CD4-positive, alpha-beta T cell treated with Interleukin-6 at 100 ng/mL for 8 hours (primary cell): ENCODE results near the gene EXOC6.
A peak's percentile ranks its signal among the peaks of the same experiment; 100 is the strongest.

Experiments
- DNase-seq: peaks from one replicate; pipeline ENCODE4 v3.0.0-alpha.2; 2020; ENCODE audit warnings: mixed read lengths, low spot score

Gene EXOC6

DNA sequence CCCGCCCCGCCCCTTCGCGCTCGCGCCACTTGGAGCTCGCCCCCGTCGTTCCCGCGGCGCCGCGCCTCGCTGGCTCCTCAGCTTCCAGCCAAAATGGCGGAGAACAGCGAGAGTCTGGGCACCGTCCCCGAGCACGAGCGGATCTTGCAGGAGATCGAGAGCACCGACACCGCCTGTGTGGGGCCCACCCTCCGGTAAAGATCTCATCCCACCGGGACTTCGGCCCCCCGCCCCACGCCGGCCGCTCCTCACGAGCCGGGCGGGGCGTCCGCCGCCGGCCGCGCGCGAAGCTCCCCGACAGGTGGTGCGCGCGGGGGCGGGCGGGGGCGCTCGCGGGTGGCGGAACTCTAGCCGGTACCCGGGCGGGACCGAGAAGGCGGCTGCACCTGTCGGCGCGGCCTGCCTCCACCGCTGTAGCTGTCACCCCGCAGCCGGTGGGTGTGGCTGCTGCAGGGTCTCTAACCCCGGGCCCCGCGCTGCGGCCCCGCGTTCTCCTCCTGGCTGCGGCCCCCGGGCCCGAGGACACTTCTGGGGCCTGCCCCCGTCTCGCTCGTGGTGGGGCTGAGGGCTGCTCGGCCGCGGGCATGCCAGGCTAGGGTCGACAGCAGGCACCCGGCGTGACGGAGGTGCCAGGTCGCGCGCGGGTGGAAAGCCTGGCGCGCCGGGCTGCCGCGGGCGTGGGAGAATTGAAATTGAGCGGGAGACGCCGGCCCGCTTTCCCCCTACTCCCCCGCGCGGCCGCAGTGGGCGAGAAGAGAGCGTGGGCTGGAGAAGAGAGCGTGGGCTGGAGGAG is at the start of gene EXOC6:
EXOC6 (plus strand) TSS at position 80 of the 793 bp plus-strand sequence; CDS start at position 94, 14 bp downstream.
- DNase-seq = peak; percentile 81

- no peak for DNase-seq
These were observed 48.8 kb upstream of the EXOC6 start for GRCh38 chr10:92799568-92799967.

GRCh38 chr10:92800134-92800733 is 48.1 kb upstream of the EXOC6 start:
- no peak for DNase-seq

DNA sequence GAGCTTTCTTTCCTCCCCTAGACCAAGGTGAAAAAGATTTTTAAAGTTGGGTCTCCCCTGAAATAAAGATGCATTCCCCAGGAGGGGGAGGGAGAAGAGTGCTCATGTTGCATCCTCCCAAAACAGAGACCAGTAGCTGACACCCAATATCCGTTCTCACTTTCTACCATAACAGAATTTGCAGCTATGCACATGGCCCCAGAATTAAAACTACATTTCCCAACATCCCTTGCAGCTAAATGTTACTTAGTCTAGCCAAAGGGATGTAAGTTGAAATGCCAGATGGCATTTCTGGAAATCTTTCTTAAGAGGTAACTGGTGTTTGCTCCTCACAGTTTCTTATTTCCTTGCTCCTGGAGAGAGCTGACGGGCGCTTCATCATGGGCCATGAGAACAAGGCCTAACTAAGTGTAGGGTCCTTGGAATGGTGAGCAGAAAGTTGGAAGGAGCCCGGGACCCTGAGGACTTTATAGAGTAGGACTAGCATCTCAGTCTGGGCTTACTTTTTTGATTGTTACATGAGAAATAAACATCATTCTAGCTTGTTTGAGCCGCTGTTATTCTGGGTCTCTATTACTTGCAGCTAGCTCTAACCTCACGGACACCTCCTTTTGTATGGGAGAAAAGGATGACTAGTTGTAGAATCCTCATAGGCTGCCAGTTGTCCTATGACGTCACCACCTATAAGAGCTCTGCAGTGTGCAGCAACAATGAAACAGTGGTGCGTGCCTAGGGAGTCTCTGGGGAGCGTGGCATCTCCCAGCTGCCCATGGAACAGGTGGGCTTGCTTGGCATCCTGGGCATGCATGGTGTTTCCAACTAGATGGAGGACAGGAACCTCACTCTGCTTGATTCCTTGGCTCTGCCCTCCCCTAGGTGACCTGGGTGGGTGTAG is 46.1 kb upstream of the EXOC6 start:
- DNase-seq = no peak

DNA sequence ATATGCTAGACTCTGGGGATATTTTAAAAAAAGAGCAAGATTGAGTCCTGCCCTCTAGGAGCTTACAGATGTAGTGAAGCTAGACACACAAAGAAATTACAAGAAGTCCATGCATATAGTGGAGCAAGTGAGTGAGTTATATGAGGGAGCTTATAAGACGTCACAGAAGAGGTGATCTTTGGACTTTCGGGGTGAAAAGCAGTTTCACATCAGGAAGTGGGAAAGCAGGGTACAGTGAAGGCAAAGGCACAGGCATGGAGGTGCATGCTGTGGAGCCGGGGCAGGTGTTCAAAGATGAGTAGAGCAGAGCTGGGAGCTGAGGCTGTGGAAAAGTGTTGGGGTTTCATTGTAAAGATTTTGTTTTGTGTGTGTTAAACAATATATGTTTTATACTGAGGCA is 38.5 kb upstream of the EXOC6 start:
- DNase-seq = no peak

DNA sequence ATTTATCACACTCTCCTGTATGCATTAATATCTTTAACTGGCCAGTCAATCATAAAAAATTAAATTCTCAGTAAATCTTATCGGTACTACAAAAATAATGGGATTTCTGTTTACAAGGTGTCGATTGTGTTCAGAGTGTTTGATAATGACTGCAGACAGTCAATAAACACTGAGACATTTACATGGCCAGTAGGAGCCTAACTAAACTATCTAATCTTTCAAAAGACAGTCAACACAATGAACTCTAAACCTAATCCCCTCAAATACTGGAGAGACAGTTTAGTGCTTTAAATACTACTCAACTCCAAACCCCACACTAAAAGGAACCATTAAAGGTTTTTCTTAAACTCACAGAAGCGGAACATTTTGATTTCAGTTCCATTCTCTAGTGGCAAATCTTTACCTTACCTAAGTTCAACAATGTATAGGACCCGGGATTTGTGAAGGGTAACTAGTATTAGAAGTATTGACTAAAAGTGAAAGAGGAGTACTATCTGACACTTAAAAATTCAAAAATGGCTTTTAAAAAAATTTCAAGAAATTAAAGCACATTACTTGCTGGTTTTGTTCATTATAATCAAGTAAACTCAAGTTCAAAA is 37.3 kb upstream of the EXOC6 start:
- no peak for DNase-seq

GRCh38 chr10:92811986-92812385 is 36.3 kb upstream of the EXOC6 start:
- no peak for DNase-seq

DNA sequence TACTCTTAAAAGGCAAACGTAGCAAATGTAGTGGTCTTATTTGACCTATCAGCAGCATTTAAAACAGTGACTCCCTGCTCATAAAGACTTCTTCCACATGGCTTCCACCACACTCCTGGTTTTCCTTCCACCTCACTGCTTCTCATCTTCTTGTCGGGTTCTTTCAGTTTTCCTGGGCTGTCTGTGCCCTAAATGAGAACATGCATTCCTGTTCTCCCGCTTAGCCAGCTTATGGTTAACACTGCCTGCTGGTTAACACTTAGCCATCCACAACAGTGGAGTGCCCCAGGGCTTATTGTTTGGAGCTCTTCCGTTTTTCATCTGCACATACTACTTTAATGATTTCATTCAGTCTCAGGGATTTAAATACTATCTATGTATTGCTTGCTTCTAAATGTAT is 34.3 kb upstream of the EXOC6 start:
- no peak for DNase-seq

- no peak for DNase-seq
These were observed 33.5 kb upstream of the EXOC6 start for GRCh38 chr10:92814790-92815189.

DNA sequence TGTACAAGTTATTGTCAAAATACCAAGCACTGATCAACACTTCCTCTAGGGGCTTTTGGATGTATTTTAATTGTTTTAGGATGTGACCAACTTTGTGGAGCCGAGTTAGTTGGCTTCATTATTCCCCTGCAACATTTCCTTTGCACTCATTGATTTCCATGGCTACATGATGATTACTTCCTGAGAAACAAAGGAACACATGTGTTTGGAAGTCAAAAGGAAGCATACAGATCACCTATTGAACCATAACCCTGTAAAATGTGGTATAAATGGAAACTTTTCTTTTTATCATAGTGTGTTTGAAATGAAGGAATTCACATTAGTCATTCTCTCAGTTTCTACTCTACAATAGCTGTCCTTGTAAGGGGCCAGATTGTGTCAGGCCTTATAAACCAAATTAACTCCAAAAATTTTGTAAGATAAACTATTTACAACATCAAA is 32.2 kb upstream of the EXOC6 start:
- DNase-seq = no peak

DNA sequence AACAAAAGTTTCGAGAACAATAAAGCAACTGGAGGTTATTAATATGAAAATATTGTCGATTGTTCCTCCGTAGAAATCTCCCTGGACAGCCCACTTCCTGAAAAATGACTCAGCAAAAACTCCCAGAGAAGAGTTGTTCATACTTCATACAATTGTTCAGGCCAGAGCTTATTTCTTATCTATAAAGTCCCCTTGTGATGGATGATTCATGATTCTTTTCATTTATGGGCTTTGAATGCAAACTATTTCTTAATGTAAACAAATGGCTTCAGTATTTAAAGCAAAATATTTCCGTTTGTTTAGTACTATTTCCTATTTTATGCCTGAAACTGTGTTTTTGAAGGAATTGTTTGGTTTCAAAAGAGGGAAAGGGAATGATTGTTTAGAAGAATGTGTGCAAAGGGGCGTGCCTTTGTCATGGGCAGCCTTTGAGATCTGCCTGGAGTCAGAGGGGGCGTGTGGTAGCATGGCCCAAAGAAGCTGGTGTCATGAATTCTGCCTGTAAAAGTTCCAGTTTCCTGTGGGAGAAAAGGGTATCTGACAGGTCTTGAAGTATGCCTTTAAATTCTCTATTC is 26.2 kb upstream of the EXOC6 start:
- no peak for DNase-seq

DNA sequence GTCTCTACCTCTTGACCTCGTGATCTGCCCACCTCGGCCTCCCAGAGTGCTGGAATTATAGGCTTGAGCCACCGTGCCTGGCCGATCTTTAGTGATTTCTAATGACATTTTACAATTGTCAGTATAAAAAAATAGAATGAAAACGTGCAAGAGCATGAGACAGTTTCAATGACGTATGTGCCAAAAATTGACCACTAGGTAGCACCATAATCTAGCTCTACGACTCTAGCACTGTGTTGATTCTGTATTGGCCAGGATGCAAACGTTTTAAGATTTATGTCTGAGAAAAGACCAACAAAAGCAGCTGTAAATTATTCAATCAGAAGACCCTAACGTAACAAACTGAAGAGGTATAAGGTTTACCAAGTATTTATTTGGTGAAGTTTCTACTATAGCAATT is 25.4 kb upstream of the EXOC6 start:
- DNase-seq = no peak

DNA sequence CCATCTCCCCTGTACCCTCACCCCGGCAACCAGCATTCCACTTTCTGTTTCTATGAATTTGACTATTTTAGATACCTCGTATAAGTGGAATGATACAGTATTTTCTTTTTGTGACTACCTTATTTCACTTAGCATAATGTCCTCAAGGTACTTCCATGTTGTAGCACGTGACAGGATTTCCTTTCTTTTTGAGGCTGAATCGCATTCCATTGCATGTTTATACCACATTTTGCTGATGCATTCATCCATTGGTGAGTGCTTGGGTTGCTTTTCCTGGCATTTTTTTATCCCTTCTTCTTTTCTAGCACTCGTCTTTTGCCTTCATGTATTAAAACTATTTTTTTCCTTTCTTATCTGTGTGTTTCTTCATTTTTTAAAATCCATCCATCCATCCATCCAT is 22.3 kb upstream of the EXOC6 start:
- DNase-seq = no peak

DNA sequence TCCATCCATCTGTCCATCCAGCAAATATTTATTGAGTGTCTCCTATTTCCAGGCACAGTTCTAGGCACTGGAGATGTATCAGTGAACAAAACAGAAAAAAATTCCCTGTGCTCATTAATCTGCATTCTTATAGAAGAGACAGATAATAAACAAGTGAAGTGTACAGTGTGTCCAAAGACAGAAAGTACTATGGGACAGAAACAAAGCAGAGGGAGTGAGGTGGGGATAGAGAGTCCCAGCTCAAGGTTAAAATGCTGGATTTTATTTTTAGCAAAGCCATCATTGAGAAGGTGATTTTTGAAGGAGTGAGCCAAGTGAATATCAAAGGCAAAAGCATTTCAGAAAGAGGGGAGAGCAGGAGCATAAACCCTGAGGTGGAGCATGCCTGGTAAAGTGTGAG is 21.8 kb upstream of the EXOC6 start:
- DNase-seq = no peak

- no peak for DNase-seq
These were observed 19.1 kb upstream of the EXOC6 start for GRCh38 chr10:92829042-92829785.

GRCh38 chr10:92829786-92830377 is 18.4 kb upstream of the EXOC6 start:
- DNase-seq = no peak

DNA sequence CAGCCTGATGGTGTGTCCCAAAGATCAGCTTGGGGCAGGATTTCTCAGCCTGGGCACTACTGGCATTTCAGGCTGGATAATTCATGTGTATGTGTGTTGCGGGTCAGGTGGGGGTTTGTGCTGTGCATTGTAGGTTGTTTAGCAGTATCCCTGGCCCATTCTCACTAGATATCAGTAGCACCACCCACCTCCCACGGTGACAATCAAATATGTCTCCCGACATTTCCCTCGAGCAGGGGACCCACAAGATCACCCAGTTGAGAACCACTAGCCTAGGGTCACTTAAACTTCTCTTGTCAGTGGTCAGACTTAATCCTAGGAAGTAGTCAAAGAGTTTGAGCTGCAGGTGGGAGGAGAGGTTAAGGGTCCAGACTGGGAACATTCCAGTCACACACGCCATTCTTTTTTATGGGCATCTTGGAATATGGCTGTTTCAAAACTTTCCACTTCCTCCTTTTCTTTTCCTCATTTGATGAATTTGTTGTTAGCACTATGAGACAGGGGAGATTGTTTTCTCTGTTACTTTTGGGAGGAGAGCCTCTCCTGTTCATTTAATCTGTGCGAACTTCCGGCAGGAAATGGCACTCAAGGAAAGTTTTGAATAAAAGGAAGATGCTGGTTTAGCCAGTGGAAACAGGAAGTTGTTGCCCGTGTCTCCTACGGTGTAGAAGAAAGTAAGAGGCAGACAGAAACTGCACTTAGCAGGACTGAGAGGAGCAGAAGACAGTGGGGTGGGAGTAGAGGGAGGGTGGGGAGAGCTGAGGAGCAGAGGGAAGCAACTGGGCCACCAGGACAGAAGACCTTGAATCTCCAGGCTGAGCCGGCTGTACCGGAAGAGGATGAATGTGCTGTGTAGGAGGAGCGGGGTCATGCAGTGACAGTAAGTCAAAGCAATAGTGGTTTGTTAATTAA is 17.6 kb upstream of the EXOC6 start:
- peak; percentile 7 for DNase-seq

- no peak for DNase-seq
These were observed 16.2 kb upstream of the EXOC6 start for GRCh38 chr10:92832121-92832520.

DNA sequence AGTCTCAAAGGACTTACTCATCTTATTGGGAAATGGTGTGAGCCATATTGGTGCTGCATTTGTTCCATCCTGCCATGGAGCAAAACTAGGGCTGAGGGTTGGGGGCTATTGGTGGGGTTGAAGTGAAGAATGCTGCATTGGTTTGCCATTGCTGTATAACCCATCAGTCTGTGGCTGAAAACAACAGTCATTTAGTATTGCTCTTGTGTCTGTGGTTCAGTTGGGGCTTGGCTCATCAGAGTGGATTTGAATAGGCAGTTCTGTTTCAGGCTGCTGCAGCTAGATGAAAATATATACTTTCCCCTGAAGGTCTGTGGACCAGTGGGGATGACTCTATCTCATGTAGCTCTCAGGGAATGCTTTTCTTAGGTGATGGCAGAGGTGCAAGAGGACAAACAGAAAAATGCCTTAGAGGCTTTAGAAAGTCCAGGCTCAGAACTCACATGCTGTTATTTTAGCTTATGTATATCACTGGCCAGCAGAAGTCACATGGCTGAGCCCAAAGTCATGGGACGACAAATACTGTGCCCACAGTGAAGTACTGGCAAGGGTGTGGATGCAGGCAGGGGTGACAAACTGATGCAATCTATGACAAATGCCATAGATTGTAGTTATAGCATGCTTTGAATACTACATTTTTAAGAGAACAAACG is 15.2 kb upstream of the EXOC6 start:
- DNase-seq = no peak
